Cerebellar nuclear complex (tissue), 1 donor: ENCODE measurements around the gene JAM3.
A peak's percentile ranks its signal among the peaks of the same experiment; 100 is the strongest.

Experiments used
- DNase-seq, 2 experiments: peaks; one replicate each; lab custom pipeline; 2025; lab: John Stamatoyannopoulos, UW

The JAM3 gene

DNA sequence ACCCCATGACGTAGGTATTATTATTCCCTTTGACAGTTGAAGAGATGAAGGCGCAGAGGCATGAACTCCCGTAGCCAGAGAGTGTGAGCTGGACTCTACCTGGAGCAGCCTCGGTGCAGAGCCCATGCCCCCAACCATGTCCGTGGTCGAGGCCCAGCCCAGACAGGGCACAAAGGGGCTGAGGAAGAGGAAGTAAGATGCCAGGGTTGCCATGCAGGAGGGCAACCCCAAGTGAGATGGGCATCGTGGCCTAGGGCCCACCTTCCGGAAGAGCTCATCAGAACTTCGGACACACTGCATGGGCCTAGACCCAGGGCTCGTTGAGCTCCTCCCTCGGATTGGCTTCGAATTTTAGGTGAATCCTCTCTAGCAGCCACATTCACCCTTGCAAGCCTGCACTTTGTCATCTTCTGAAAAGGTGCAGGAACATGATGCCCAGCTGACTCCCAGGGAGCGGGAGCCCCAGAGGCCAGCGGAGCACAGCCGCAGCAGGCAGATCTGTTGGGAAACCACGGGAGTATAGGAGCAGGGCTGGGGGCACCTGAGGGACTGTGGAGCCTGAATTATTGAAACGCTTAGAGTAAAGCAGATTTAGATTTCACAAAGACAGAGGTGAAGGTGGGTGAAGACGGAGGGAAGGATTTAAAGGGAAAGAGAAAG, 29.0 kb upstream of the JAM3 start:
- no peak for DNase-seq

DNA sequence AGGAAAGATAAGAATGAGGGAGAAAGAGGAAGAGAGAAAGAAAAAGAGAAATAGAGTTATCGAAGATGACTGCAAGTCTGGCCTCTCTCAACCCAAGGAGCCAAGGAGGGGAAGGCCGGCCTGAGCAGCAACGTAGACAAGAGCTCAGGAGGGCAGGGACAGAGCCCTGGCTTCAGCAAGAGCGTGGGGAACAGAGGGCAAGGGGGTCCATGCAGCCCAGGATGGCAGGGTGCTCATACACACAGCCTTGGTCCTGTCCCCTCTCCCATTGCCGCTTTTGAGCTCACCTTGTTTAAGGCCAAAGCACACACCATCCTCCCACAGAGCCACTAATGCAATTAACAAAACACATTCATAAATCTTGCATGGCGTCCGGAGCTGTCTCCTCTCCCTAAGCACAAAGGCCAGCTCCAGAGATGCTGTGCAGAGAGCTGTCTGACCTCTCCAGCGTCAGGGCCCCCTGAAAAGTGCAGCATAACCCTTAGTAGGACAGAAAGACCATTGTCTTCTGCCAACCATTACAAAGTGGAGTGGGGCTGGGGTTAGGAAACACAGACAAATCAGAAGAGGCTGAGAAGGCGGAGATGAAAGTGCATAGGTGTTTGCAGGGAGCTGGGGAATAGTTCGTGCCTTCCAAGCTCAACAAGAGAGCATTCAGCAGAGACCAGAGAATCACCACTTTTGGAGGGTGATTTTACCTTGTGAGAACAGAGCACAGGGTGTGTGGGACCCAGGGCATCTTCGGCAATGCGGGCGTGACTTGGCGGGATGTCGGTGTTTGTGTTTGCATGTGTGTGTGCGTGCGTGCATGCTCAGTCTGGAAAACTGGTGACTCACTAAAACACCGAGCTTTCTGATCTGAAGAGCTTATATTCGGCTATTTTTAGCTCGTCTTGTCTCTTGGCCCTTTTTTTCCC, 28.2 kb upstream of the JAM3 start:
- no peak for DNase-seq

DNA sequence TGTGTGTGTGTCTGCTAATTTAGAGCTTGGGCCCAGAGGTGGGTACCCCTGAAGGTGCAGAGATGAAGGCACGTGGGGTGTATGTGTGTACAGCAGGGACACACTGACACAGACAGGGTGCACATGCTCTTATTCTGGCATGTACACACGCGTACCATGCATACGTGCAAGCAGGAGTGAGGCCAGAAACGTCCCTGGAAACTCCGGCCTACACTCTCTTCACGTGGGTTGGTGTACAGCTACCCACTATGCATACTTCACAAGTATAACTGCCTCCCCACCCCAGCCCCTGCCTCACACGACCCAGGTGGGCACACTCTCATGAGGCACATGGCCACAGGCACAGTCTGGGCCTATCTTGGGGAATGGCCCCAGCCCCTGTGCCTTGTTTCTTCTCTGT, 27.5 kb upstream of the JAM3 start:
- DNase-seq, result no peak

DNA sequence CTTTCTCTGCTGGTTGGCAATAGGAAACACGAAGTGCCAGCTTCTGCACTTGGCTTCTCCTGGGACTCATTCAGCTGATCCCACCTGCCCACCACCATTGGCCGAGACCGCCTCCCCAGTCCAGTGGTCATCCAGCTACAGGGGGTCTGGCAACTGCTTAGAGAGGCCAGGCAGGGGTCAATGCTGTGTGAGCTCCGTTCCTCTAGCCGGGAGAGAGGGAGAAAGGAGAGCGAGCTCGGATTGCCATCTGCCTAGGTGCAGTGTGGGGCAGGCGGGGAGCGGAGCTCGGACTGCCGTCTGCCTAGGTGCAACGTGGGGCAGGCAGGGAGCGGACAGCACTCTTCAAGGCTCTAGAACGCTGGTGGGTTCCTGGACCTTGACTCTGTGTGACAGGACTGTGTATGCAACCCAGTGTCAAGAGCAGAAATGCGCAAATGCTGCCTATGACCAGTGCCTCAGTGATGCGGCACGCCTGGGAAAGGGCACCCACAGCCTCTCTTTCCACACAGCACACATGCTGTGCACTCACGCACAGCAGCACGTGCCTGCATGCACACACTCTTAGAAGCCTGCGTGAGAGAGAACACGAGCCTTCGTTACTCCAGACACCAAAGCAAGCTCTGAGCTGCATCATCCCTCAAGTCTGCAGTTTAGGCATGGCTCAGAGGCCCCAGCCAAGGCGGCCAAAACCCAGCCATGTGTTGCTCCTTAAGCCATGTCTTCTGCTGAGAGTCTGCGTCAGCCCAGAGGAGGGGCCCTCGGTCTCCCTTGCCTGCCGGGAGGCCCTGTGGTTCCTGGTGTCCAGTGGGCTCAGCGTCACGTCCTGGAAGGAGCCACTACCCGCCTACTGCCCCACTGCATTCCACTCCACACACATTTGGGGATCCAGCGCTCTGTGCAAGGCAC, 26.8 kb upstream of the JAM3 start:
- no peak for DNase-seq

DNA sequence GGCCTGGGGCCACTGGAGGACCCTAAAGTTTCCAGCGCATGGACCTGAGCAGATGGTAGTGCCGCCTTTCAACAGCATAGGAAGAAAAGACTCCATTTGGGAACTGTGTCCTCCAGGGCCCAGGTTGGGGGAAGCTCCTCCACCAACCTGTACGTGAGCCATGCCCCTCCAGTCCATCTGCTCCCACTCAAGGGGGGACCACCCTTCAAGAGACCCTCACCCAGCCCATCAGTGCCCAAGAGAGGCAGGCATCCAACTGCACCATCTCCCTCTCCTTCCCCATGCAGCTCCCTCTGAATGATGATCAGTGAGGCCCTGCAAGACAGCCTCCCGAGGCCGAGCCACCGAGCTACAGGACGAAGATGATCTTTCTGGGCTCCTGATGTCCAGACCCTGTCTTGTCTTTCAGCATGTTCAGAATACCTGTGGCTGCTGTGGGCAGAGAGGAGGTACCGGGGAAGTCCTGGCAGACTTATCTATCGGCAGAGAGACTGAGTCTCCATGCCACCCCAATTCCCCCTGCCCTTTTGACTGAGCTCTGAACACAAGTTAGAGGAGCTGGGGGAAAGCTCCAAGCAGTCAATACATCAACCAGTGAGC, 25.0 kb upstream of the JAM3 start:
- DNase-seq, result no peak

DNA sequence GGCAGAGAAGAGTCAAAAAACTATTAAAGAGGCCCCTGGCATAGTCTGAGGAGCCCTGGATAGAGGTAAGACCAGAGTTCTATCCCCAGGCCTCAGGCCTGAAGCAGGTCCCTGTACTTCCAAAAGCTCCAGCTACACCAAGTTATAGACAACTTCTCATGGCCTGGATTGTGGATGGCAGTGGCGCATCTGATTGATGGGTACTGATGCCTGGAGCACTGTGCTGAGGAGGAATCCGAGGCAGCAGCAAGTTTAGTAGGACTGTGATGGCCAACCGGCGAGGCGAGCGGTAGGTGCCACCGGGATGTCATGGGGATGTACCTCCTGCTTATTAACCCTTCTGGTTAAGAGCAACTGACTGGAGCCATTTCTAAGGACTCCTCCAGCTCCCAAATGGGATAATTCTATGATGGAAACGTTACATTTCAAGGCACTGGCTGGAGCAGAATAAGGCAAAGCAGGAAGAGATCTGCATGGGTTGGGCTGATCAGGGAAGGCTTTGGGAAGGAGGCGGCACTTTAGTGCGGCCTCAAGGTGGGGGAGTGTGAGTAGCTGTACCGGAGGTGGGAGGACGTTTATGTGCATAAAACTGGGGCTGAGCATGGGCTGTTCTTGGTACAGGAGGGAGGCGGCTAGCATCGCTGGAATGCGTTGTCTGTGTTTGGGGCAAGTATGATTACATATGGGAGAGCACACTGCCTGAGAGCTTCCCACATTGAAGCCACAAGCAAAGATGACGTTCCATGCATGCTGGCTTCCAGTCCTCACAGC, 24.2 kb upstream of the JAM3 start:
- no peak for DNase-seq

DNA sequence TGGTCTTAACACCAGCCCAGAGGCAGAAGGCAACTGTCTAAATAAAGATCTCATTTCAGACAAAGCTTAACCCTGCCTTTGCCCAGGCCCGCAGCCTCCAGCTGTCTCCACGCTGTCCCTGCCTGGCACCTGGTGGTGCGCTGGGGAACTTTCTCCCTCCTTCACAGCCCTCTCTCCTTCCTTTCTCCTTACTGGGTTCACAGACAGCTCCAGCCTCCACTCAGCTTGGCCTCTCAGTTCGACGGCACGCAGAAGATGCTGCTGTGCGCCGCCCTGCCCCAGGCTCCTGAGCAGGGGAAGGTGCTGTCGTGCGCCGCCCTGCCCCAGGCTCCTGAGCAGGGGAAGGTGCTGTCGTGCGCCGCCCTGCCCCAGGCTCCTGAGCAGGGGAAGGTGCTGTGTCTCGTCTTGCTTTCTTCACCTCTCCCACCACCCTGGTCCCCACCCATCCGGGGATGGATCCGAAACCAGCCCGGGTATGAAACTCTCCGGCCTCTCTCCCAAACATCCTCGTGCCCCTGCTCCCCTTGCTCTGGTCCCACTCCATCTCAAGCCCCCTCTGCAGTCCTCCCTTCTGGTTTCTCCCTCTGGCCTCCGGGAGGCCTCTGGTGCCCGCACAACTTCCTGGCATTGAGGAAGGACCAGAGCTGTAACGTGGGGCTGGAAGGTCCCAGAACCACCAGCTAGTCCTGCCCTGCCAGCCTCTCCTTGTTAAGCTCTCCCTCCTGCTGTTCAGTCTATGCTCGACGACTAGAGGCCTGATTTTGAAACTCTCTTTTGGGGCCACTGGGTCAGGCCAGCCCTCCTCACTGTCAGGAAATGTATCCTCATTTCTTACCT, 22.9 kb upstream of the JAM3 start:
- DNase-seq, result no peak

DNA sequence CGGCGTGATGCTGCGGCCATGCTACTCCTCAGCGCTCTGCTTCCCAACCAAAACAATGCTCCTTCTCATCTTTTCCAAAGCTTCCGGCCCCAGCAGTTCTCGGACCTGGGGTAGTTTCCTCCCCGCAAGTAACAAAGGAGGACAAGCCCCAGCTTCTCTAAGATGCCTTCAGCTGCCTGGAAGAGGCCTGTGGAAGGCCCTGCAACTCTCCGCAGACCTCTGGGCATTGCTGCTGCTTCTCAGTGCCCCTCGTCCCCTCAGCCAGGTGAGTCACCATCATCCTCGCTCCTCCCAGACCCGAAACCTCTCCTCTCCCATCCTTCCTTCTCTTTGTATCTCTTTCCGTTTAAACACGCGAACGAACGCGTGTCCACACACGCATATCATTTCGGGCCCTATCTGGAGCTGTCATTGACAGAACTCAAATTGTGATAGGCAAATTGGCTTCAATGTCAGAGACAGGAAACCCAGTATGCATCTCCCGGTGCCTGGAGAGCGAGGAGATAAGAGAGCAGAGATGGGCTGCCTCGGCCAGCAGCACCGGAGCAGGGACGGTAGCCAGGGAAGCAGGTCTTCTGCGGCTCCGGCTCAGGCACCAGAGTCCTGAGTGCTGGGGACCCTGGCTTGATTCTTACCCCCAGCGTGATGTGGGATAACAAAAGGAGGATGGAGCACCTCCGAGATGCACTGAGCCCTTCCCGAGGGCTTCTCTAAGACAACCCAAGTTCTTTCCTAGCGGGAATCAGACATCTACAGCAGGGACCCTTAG, 22.0 kb upstream of the JAM3 start:
- no peak for DNase-seq

DNA sequence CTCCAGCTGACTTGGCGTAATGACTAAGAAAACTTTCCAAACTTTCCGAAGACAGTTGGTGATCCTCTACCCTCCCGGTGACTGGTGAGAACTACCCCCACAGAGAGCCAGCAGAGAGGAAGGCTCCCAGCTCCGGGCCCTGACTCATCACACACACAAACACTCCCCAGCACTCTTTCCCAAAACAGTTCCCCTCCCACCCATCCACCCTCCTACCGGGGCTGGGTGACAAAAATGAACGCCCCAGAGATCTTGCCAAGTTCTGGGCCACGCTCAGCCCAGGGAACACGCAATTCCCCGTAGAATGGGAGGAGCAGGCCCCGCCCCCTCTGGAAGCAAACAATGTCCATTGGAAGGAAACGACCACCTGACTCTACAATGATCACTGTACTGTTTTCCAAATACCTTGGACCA, 21.3 kb upstream of the JAM3 start:
- DNase-seq, result no peak

DNA sequence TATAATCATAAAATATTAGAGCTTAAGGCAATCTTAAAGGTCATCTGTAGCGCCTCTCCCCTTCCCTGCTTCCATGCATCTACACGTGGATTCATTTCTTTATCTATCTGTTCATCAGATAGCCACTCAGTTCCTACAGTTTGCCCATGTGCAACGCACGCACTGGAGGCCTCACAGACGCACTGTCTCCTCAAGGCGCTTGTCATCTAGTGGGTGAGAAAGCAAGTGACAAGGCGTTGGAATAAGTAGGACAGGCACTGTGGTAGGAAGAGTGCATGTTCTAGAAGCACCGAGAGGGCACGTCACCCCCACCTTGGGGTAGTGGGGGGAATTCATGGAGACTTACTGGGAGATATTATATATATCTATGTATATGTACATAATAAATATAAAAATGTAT, 20.8 kb upstream of the JAM3 start:
- DNase-seq, result no peak

DNA sequence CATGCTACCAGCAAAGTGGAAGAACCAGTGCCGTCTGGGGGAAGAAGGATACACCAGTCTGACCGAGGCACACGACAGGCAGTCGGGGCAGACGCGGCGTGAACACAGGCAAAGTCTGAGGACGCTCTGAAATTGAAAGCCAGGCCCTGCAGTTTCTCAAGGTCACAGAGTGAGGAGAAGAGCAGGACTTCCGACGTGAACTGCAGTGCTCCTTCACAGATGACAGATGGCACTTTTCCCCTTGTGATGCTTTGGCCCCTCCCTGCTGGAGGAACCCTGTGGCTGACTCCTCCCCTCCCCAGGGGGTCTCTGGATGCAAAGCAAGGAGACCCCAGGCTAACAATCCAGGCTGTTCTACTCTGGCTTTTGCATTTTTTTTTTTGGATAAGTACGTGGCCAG, 19.6 kb upstream of the JAM3 start:
- no peak for DNase-seq

DNA sequence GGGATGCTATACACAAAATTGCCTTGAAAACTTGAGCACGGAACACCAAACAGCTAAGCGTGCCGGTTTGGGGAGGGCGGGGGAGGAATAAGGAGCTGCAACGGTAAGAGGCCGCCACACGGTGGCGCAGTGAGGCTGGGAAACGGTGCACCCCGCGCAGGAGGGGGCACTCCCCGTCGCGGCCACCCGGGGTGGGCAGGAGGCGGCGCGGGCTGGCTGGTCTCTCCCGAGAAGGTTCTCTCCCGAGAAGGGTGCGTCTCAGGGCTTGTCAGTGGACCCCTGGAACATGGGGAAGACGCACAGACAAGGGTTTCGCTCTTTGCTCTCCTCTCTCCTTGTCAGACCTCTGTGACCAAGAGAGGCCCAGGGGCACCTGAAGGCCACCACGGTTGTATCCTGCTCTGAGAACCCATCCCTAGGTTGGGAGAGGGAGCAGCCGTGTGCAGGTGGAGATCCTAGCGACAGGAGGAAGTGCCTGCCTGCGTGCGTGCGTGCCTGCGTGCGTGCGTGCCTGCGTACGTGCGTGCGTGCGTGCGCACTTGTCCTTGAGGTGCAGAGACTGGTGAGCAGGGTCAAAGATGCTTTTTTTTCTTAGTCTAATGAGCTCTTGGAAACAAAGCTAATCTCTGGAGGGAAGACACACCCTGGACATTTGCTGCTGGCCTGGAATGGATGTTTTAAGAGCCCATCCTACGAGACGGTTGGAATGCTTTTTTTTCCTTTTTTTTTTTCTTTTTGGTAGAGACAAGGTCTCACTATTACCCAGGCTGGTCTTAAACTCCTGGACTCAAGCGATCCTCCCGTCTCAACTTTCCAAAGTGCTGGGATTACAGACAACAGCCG, 18.1 kb upstream of the JAM3 start:
- peak in 1 of 2 experiments; percentile 17 for DNase-seq

DNA sequence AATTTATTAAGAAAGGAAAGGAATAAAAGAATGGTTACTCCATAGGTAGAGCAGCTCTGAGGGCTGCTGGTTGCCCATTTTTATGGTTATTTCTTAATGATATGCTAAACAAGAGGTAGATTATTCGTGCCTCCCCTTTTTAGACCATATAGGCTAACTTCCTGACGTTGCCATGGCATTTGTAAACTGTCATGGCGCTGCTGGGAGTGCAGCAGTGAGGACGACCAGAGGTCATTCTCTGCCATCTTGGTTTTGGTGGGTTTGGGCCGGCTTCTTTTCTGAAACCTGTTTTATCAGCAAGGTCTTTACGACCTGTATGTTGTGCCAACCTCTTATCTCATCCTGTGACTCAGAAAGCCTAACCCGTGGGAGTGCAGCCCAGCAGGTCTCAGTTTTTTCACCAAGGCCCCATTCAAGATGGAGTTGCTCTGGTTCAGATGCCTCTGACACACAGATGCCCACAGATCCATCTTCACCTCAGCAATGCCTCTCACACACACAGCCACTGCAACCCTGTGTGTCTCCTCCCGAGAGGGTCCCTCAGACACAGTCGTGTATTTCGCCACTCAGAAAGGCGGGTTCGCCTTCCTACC, 16.4 kb upstream of the JAM3 start:
- no peak for DNase-seq

DNA sequence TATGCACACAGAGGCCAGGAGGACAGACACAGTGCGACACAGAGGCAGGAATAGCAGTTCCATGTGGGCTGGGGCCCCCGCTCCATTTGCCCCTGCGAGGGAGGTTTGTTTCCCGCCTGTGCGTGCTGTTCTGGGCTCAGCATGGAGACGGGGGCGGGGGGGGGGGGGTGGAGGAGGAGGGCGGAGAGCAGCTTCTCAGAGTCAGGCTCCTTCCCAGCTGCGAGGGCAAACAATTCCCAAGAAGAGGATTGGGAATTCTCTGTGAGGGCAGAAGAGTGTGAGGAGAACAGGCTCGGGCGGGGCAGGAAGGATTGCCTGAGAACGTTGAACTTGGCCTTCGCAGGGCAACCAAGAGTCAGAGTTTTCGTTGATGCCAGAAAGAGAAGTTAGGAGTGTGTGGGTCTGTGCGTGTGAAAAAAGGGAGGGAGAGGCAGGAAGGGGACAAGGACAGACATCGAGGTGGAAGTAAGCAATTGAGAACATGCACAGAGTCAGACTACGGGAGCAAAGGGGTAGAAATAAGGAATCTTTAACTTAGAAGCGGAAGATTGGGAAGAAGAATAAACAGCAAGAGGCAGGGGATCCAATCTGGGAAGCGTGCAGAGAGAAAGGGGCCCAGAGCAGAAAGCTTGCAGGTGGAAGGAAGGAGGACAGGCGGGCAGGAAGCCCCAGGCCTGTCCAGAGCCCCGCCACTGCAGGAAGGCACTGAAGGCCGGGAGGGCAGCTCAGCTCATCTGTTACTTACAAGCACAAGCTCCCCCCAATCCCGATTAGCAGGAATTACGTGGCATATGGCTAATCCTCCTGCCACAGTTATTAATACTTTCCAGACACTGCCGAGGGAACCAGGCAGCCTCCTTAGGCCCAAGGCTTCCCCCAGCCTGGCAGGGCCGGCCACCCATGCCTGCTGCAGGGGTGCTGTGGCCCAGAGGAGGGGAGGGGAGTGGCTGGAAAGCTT, 15.6 kb upstream of the JAM3 start:
- no peak for DNase-seq

DNA sequence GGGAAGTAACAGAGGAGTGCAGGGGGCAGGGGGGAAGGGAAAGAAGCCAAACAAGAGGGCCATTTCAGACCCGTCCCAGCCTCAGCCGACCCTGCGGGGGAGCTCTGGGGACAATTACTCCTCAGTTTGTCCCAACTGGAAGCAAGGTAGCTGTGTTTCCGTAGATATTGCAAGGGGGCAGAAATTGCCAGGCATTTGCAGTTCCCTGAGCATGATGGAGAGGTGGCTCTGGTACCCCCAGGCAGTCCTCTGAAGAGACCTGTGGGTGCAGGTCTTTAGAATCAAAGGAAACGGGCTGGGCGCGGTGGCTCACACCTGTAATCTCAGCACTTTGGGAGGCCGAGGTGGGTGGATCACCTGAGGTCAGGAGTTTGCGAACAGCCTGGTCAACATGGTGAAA, 13.8 kb upstream of the JAM3 start:
- DNase-seq, result no peak

DNA sequence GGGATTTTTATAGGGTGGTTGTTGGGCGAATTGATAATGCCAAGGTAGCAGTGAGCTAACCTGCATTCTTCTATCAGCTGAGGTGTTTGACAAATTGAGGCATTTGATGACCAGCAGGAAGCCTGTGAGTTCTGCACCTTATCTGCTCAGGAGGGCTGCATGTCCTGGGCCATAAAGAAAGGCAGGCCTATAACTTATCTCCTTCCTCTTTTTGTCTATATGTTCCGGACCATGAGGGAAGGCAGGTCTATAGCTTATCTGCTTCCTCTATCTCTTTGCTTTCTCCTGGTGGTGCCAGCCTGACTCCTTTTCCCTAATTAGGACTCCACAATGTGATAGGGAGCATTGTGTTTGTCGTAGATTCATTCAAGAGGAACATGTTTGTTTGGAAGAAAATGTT, 8.6 kb upstream of the JAM3 start:
- DNase-seq, result no peak
